Osteoblast (primary cell): ENCODE measurements around the gene SPHKAP. TPM values are rescaled to one million over a fixed set of nuclear protein-coding genes. Genes with fewer than 3 reads are reported as not detected.

ENCODE experiments used
- DNase-seq: peaks from one replicate; pipeline ENCODE4 v3.0.0; 2011; ENCODE audit warnings: low spot score, mixed read lengths; ENCODE audit not compliant: insufficient read length; ENCODE audit errors: missing footprints
- H2AFZ ChIP-seq: 2 replicates; pipeline ENCODE4 v1.6.0; 2011; ENCODE audit warnings: mild to moderate bottlenecking, low read length
- H3K27ac ChIP-seq: 2 replicates; pipeline ENCODE4 v1.5.1; 2011; ENCODE audit warnings: mild to moderate bottlenecking, low read depth, low read length, moderate library complexity
- H3K27me3 ChIP-seq: 2 replicates; pipeline ENCODE4 v1.6.0; 2012; ENCODE audit warnings: mild to moderate bottlenecking, control low read depth, inconsistent platforms, low read length, moderate library complexity; ENCODE audit not compliant: insufficient read depth
- H3K36me3 ChIP-seq: 2 replicates; pipeline ENCODE4 v1.5.1; 2011; ENCODE audit warnings: mild to moderate bottlenecking, low read length, control low read depth, moderate library complexity; ENCODE audit not compliant: insufficient read depth
- H3K4me1 ChIP-seq: 2 replicates; pipeline ENCODE4 v1.5.1; 2011; ENCODE audit warnings: mild to moderate bottlenecking, low read length, control low read depth, moderate library complexity; ENCODE audit not compliant: insufficient read depth
- H3K4me2 ChIP-seq: 2 replicates; pipeline ENCODE4 v1.6.0; 2011; ENCODE audit warnings: mild to moderate bottlenecking, low read length; ENCODE audit not compliant: insufficient read depth
- H3K4me3 ChIP-seq: fragments of 200-600 bp; sonication (generic); 3 replicates; pipeline ENCODE4 v1.5.1; 2012; ENCODE audit warnings: mild to moderate bottlenecking, low read length, inconsistent platforms; ENCODE audit not compliant: insufficient read depth
- H3K79me2 ChIP-seq: 2 replicates; pipeline ENCODE4 v1.6.0; 2012; ENCODE audit warnings: mild to moderate bottlenecking, low read length, control low read depth, inconsistent platforms; ENCODE audit not compliant: insufficient read depth
- H3K9me3 ChIP-seq: 2 replicates; pipeline ENCODE4 v1.5.1; 2011; ENCODE audit warnings: low read depth, low read length, control low read depth
- H4K20me1 ChIP-seq: 2 replicates; pipeline ENCODE4 v1.6.0; 2012; ENCODE audit warnings: mild to moderate bottlenecking, low read length, control low read depth; ENCODE audit not compliant: insufficient read depth
- CTCF ChIP-seq: IDR thresholded peaks from 2 replicates; pipeline ENCODE4 v1.5.1; 2011; ENCODE audit warnings: mild to moderate bottlenecking, low read depth, low read length, moderate library complexity; ENCODE audit errors: extremely low read depth
- total RNA-seq: library from RNA; depleted of rRNA; stranded (reverse); fragments of >200 nt; gene quantifications from 2 replicates; pipeline ENCODE4 v1.2.3, GENCODE V29; 2012

Gene SPHKAP
- total RNA-seq, 1 donor: not detected

DNA sequence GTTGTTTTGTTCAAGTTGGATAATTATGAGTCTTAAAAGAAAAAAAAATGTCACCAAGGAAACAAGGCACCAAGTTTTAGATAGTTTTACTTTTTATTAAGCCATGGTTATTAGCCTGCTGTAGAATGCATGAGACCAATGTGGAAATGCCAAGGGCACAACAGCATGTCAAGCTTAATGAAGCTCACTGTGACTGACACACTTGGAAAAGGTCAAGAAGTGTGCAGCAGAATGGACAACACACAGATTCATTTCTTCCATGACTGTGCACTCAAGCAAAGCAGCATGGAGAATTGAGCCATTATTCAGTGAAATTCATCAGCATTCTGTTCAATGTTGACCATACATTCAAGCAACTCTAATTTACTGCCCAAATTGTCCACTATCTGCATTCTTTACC is 23.6 kb downstream of the SPHKAP start:
- no peak overlapping the region for H3K27ac ChIP-seq
- H3K27me3 ChIP-seq: no peaks in the 10 kb centered on the region
- no peaks in the 10 kb centered on the region for H3K79me2 ChIP-seq
- no peaks in the 10 kb centered on the region for H4K20me1 ChIP-seq
- H3K4me1 ChIP-seq: no peaks in the 10 kb centered on the region
- H3K9me3 ChIP-seq: peaks cover 2% of the 10 kb centered on the region
- no peak overlapping the region for H2AFZ ChIP-seq
- no peaks in the 10 kb centered on the region for H3K36me3 ChIP-seq
- no peak overlapping the region for H3K4me2 ChIP-seq
- TF ChIP-seq CTCF: no peak
- no peak overlapping the region for H3K4me3 ChIP-seq
- no peak for DNase-seq

- DNase-seq: no peak
- H4K20me1 ChIP-seq: no peaks in the 10 kb centered on the region
- H3K4me1 ChIP-seq: no peaks in the 10 kb centered on the region
- H2AFZ ChIP-seq: no peak overlapping the region
- H3K9me3 ChIP-seq: no peaks in the 10 kb centered on the region
- no peaks in the 10 kb centered on the region for H3K36me3 ChIP-seq
- no peak for TF ChIP-seq CTCF
- no peaks in the 10 kb centered on the region for H3K79me2 ChIP-seq
- H3K27ac ChIP-seq: no peak overlapping the region
- H3K4me3 ChIP-seq: no peak overlapping the region
- no peak overlapping the region for H3K4me2 ChIP-seq
- no peaks in the 10 kb centered on the region for H3K27me3 ChIP-seq
Measured at GRCh38 chr2:228144961-228145360, 36.5 kb downstream of the SPHKAP start.

- Histone ChIP-seq H4K20me1 (no peaks in the 10 kb centered on the region), H3K4me3 (no peak overlapping the region), H3K27ac (no peak overlapping the region), H3K4me2 (no peak overlapping the region), H2AFZ (no peak overlapping the region), H3K27me3 (no peaks in the 10 kb centered on the region), H3K36me3 (no peaks in the 10 kb centered on the region), H3K9me3 (no peaks in the 10 kb centered on the region), H3K79me2 (no peaks in the 10 kb centered on the region), H3K4me1 (no peaks in the 10 kb centered on the region)
- no peak for DNase-seq
- no peak for TF ChIP-seq CTCF
Measured at GRCh38 chr2:228140934-228141528, 40.5 kb downstream of the SPHKAP start.

DNA sequence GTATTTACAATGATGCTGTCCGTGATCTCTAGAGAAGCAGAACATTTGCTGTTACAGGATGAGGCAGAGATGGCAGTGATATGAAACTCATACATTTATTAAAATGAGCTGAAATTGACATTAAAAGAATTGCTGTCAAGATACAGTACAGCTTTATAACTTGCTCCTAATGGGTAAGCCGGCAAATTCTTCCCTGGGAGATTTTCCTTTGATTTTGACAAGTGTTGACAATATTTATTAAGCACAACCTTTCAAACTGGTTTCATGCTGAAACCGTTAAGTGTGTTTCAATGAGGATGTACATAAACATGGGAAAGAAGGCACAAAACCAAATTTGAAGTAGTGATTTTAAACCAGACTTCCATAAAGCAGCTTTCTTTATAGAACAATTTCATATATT is 45.5 kb downstream of the SPHKAP start:
- H3K79me2 ChIP-seq: no peaks in the 10 kb centered on the region
- no peak overlapping the region for H3K4me2 ChIP-seq
- TF ChIP-seq CTCF: no peak
- H3K36me3 ChIP-seq: no peaks in the 10 kb centered on the region
- H3K9me3 ChIP-seq: no peaks in the 10 kb centered on the region
- H3K27ac ChIP-seq: no peak overlapping the region
- H3K27me3 ChIP-seq: no peaks in the 10 kb centered on the region
- no peaks in the 10 kb centered on the region for H3K4me1 ChIP-seq
- no peak overlapping the region for H2AFZ ChIP-seq
- no peak for DNase-seq
- H4K20me1 ChIP-seq: no peaks in the 10 kb centered on the region
- no peak overlapping the region for H3K4me3 ChIP-seq
